22Rv1 (cell line): ENCODE results near the gene PPIL1.

Source experiments
- CTCF ChIP-seq: fragments of 450-650 bp; IDR thresholded peaks from 2 replicates; pipeline ENCODE4 v1.5.1; 2017; ENCODE audit warnings: mild to moderate bottlenecking
- ZFX ChIP-seq: fragments of 450-650 bp; IDR thresholded peaks from 2 replicates; pipeline ENCODE4 v1.6.1; 2017; ENCODE audit warnings: antibody characterized with exemption, borderline replicate concordance

DNA sequence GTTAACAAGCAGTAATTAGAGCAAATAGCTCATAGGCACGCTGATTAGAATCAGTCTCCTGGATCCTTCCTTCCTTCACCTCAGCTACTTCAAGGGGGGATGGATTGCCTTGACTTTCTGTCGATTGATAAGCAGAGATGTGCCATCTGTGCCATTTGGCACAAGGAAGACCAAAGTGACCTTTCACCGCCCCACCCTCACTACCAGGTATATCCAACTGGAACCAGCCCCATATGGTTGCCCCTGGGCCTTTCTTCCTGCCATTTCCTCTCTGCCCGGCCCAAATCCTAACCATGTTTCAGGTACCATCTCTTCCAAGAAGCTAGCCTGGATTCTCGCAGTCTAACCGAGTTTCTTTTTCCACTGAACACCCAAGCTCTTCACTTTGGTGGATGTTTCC, 26.6 kb downstream of the PPIL1 start:
- TF ChIP-seq CTCF (no peak), ZFX (no peak)
